ENCODE measurements around the gene C1QTNF8.

C1QTNF8 gene

DNA sequence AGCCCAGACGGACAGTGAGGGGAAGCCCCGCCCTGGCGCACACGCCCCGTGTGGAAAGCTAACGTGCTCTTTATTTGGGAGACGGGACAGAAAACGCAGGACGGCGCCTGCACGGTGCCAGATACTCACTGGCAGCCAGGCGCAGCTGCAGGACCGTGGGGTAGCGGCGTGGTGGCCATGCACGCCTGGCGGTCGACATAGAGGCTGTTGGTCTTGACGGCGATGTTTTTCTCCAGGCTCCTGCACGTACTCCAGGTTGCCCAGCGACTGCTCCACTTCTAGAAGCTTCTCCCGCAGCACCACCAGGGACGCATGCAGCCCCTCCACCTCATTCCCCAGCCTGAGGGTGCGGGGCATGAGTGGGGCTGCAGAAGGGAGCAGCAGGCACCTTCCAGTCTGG, 5.1 kb upstream of the C1QTNF8 start:
- TF ChIP-seq, protein P1, sequence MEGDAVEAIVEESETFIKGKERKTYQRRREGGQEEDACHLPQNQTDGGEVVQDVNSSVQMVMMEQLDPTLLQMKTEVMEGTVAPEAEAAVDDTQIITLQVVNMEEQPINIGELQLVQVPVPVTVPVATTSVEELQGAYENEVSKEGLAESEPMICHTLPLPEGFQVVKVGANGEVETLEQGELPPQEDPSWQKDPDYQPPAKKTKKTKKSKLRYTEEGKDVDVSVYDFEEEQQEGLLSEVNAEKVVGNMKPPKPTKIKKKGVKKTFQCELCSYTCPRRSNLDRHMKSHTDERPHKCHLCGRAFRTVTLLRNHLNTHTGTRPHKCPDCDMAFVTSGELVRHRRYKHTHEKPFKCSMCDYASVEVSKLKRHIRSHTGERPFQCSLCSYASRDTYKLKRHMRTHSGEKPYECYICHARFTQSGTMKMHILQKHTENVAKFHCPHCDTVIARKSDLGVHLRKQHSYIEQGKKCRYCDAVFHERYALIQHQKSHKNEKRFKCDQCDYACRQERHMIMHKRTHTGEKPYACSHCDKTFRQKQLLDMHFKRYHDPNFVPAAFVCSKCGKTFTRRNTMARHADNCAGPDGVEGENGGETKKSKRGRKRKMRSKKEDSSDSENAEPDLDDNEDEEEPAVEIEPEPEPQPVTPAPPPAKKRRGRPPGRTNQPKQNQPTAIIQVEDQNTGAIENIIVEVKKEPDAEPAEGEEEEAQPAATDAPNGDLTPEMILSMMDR (IDR thresholded peaks at IDR 0.05; ENCODE audit: extremely low read depth, insufficient read depth, missing control alignments), result no peak
- in situ Hi-C loops (cut with MboI; ENCODE audit: low pct_unique_long_range_greater_than_20kb, low sequenced_read_pairs, unreplicated experiment), result no loop called here
- no peak for DNase-seq (ENCODE audit: low spot score)

DNA sequence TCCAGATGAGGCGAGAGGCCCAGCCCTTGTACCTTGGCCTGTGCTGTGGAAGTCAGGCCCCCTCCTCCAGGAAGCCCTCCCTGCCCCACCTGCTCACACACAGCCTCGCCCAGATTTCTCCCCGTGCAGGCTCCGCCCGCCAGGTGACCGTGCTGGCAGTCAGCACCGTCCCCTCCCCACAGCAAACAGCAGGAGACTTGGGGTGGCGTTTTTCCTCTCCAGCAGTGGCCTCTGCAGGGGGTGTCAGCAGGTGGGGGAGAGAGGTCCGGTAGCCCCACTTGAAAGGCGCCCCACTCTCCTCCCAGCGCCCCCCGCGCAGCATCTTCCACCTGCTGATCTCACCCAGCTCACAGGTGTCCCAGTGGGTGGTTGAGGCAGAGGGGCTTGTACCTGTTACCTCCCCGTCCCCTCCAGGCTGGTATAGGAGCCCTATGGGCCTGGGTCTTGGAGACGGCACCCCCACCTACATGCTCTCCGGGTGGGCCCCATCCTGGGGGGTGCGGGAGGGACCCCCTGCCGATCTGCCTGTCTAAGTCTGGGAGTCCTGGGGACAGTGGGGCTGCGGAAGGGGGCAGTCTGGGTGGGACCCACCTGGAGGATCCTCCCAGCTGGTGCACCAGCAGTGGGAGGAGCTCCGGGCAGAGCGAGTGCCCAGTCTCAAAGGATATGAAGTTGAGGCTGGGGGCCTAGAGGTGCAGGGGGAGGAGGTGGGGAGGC, 4.2 kb upstream of the C1QTNF8 start:
- in situ Hi-C loops (cut with MboI; ENCODE audit: low pct_unique_long_range_greater_than_20kb, low sequenced_read_pairs, unreplicated experiment), result no loop called here
- no peak for DNase-seq (ENCODE audit: low spot score)
- TF ChIP-seq, protein P1 (IDR thresholded peaks at IDR 0.05; ENCODE audit: extremely low read depth, insufficient read depth, missing control alignments), result no peak

DNA sequence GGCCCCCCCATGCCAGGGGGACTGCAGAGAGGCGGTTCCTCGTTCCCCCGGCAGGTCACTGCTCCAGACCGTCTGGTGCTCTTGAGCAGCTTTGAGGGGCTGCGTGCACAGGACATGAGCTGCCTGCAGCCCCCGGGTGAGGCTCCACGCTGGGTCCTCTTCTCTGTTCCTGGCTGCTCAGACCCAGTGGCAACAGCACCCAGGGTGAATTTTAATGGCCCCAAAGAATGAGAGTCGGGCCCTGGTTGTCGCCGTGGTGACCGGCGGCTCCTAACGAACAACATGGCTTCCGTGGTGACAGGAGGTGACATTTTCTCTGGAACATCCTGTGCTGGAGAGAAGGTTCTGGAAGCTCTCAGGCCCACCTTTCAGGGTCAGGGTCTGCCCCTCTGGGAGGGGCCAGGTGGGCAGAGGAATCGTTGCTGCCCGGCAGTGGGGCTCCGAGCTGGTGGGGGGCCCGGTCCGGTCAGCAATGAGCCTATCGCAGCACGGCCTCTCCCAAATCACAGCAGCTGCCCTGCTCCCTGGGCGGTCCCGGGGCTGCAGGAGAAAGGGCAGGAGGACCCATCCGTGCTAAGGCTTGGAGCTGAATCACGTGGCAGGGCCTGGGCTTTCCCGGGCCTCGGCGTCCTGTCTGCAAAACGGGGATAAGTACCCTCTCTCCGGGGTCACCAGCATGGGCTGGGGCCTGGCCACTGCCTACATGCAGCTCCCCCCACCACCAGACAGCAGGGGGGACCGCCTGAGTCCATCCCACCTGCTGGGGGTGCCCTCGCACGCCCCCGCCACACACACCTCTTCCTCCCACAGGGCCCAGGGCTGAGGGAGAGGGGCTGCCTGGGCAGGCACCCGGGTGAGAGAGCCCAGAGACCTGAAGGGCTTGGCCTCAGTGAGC, 3.4 kb upstream of the C1QTNF8 start:
- in situ Hi-C loops (cut with MboI; ENCODE audit: low pct_unique_long_range_greater_than_20kb, low sequenced_read_pairs, unreplicated experiment), result no loop called here
- TF ChIP-seq, protein P1 (IDR thresholded peaks at IDR 0.05; ENCODE audit: extremely low read depth, insufficient read depth, missing control alignments), result no peak
- no peak for DNase-seq (ENCODE audit: low spot score)

DNA sequence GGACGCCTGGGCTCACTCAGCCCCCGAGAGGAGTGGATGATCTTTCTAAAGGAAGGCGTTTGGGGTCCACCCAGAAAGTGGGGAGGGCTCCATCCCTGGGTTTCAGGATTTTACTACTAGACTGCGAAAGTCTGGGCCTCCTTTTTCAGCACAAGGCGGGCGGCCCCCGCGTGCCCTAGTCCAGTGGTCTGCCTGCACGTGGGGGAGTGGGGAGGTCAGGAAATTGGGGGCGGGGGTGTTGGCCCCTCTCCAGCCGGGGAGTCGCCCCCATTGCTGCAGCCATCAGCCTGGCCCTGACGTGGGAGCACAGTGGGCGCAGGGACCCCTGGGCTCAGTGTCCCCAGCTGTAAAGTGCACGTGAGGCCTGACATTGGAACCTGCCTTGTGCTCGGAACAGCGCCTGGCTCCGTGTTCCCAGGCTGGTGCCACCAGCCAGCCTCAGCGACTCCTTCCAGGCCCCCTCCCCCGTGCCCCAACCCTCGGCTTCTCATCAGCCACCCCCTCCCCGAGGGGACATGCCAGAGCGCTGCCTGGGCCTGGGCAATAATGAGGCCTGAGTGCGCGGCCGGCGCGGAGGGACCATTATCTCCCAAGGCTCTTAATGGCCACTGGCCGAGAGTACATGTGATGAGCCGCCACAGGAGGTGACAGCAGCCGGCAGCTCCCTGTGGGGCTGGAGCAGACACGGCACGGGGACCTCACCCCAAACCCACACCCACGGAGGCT, 2.4 kb upstream of the C1QTNF8 start:
- TF ChIP-seq, protein P1 (IDR thresholded peaks at IDR 0.05; ENCODE audit: extremely low read depth, insufficient read depth, missing control alignments), result no peak
- in situ Hi-C loops (cut with MboI; ENCODE audit: low pct_unique_long_range_greater_than_20kb, low sequenced_read_pairs, unreplicated experiment), result no loop called here
- no peak for DNase-seq (ENCODE audit: low spot score)

DNA sequence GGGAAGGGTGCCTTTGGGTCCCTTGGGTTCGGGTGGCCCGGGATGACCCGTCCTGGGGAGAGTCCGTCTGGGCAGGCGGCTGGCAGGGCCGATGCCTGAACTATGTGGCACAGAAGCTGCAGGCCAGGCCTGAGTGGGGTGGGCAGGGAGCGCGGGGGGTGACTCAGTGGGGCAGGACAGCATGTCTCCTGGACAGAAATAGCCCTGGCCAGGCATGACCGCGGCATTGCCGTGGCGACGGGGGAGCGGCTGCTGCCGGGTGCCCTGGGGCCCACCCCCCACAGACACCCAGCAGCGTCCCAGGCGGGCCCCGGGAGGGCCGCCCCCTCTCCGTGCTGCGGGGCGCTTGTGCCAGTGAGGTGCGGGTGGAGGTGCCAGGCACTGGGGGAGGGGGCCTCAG, 1.8 kb upstream of the C1QTNF8 start:
- DNase-seq (ENCODE audit: low spot score), result no peak
- in situ Hi-C loops (cut with MboI; ENCODE audit: low pct_unique_long_range_greater_than_20kb, low sequenced_read_pairs, unreplicated experiment), result no loop called here
- TF ChIP-seq, protein P1 (IDR thresholded peaks at IDR 0.05; ENCODE audit: extremely low read depth, insufficient read depth, missing control alignments), result no peak

DNA sequence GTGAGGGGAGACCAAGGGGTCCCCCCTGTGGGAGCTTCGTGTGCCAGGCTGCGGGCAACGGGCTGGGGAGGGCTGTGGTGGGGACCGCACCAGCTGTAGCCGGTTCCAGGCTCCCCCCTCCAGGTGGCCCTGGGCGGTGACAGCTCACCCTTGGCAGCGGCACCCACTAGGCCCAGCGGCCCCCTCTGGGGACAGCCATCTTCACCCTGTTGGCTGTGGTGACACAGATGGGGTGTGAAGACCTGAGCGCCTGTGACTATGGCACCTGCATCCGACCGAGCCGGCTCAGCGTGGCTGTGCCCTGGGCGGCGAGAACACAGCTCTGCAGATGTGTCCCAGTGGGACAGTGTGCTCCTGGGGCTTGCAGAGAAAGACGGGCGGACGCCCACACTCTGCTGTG, 1.1 kb upstream of the C1QTNF8 start:
- TF ChIP-seq, protein P1 (IDR thresholded peaks at IDR 0.05; ENCODE audit: extremely low read depth, insufficient read depth, missing control alignments), result no peak
- no peak for DNase-seq (ENCODE audit: low spot score)
- in situ Hi-C loops (cut with MboI; ENCODE audit: low pct_unique_long_range_greater_than_20kb, low sequenced_read_pairs, unreplicated experiment), result no loop called here
